B cell (primary cell): ENCODE results near the gene TCF15.

Source experiments
- EZH2 ChIP-seq: IDR thresholded peaks from 2 replicates; pipeline ENCODE4 v1.6.1; 2012; ENCODE audit warnings: borderline replicate concordance, low read depth, mild to moderate bottlenecking, moderate library complexity, low read length; ENCODE audit not compliant: insufficient read depth, poor library complexity, severe bottlenecking
- TF ChIP-seq, protein P1 (sequence below): fragments of 200-600 bp; IDR thresholded peaks from one replicate; pipeline ENCODE4 v1.8.0; 2022; ENCODE audit warnings: antibody characterized with exemption, mild to moderate bottlenecking

DNA sequence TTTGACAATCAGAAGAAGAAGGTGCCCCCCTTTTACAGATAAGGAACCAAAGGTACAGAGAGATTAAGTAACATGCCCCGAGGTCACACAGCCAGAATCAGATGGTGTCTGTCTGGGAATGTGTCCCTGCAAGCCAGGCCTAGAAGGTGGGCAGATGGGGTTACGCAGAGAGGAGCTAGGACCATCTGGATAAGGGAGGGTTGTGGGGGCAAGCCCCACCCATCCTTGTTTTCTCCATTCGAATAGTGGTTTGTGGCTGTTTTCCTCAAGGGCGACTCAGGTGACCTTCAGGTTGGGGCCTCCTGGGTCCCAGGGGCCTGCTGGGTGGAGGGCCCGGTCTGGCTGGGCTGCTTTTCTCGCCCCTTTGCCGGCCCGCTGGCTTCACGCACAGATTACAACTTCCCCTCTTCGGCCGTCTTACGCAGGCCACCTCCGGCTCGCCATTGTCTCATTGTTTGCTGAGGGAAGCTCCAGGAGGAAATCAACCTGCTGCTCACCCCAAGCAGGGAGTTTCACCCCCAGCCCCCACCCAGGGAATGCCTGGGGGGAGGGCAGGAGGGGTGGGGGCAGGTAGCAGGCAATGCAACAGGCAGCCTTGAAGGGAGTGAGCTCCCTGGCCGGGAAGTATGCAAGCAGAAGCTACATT is 35.7 kb downstream of the TCF15 start:
- TF ChIP-seq, protein P1, sequence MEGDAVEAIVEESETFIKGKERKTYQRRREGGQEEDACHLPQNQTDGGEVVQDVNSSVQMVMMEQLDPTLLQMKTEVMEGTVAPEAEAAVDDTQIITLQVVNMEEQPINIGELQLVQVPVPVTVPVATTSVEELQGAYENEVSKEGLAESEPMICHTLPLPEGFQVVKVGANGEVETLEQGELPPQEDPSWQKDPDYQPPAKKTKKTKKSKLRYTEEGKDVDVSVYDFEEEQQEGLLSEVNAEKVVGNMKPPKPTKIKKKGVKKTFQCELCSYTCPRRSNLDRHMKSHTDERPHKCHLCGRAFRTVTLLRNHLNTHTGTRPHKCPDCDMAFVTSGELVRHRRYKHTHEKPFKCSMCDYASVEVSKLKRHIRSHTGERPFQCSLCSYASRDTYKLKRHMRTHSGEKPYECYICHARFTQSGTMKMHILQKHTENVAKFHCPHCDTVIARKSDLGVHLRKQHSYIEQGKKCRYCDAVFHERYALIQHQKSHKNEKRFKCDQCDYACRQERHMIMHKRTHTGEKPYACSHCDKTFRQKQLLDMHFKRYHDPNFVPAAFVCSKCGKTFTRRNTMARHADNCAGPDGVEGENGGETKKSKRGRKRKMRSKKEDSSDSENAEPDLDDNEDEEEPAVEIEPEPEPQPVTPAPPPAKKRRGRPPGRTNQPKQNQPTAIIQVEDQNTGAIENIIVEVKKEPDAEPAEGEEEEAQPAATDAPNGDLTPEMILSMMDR: no peak
- TF ChIP-seq EZH2: no peak
